Epithelial cell of proximal tubule (primary cell): Measurements from ENCODE around the gene AOC1. TPM values are rescaled to one million over a fixed set of nuclear protein-coding genes. Genes with fewer than 3 reads are reported as not detected.
"Not testable (repeated sequence)": the region's sequence is repeated elsewhere in the genome, so short reads cannot be mapped to it uniquely, and the experiment has no call there.

Experiments used
- DNase-seq: peaks from one replicate; pipeline ENCODE4 v3.0.0-alpha.2; 2011; ENCODE audit warnings: low read depth
- H3K4me3 ChIP-seq: 2 replicates; pipeline ENCODE4 v1.5.1; 2011; ENCODE audit warnings: low read depth, mild to moderate bottlenecking, low read length
- total RNA-seq: library from RNA; depleted of rRNA; stranded (reverse); fragments of >200 nt; gene quantifications from 2 replicates; pipeline ENCODE4 v1.2.3, GENCODE V29; 2015
- TF ChIP-seq, protein P1 (sequence below): conservative IDR thresholded peaks from 2 replicates; pipeline ENCODE4 v1.5.1; 2012; ENCODE audit warnings: low read depth, mild to moderate bottlenecking, low read length

AOC1 gene, protein sequence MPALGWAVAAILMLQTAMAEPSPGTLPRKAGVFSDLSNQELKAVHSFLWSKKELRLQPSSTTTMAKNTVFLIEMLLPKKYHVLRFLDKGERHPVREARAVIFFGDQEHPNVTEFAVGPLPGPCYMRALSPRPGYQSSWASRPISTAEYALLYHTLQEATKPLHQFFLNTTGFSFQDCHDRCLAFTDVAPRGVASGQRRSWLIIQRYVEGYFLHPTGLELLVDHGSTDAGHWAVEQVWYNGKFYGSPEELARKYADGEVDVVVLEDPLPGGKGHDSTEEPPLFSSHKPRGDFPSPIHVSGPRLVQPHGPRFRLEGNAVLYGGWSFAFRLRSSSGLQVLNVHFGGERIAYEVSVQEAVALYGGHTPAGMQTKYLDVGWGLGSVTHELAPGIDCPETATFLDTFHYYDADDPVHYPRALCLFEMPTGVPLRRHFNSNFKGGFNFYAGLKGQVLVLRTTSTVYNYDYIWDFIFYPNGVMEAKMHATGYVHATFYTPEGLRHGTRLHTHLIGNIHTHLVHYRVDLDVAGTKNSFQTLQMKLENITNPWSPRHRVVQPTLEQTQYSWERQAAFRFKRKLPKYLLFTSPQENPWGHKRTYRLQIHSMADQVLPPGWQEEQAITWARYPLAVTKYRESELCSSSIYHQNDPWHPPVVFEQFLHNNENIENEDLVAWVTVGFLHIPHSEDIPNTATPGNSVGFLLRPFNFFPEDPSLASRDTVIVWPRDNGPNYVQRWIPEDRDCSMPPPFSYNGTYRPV
- 2.8 TPM in 1 of 2 replicates, not detected in the other for total RNA-seq

DNA sequence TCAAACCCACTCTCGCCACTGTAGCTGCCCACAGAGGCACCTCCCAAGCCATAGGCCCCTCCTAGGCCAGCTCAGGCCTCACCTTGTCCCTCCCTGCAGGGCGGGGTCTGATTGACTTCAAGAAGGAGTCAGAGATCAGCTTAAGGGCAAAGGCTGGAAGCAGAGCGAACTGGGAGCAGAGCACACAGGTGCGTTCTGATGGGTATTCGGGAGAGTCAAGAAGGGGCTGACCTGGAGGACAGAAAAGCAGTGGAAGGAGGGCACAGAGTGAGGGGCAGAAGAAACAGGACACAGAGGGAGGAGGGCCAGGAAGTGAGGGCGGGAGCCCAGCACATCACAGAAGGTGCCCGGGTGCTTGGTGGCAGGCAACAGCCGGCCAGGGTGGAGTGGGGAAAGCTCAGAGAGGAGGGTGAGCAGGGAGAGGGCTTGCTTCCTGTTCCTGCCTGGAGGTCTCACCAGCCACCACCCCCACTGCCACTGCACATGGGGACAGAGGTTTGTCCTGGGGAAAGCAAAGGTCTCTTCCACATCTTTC lies at the start of gene AOC1:
TSS of gene AOC1 (plus strand) at position 147 of the 535 bp plus-strand sequence. CDS start 3,954 bp downstream, outside the sequence.
- TF ChIP-seq, protein P1, sequence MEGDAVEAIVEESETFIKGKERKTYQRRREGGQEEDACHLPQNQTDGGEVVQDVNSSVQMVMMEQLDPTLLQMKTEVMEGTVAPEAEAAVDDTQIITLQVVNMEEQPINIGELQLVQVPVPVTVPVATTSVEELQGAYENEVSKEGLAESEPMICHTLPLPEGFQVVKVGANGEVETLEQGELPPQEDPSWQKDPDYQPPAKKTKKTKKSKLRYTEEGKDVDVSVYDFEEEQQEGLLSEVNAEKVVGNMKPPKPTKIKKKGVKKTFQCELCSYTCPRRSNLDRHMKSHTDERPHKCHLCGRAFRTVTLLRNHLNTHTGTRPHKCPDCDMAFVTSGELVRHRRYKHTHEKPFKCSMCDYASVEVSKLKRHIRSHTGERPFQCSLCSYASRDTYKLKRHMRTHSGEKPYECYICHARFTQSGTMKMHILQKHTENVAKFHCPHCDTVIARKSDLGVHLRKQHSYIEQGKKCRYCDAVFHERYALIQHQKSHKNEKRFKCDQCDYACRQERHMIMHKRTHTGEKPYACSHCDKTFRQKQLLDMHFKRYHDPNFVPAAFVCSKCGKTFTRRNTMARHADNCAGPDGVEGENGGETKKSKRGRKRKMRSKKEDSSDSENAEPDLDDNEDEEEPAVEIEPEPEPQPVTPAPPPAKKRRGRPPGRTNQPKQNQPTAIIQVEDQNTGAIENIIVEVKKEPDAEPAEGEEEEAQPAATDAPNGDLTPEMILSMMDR = no peak
- H3K4me3 ChIP-seq = peak within 1 kb of the TSS; percentile 45
- DNase-seq = no peak

DNA sequence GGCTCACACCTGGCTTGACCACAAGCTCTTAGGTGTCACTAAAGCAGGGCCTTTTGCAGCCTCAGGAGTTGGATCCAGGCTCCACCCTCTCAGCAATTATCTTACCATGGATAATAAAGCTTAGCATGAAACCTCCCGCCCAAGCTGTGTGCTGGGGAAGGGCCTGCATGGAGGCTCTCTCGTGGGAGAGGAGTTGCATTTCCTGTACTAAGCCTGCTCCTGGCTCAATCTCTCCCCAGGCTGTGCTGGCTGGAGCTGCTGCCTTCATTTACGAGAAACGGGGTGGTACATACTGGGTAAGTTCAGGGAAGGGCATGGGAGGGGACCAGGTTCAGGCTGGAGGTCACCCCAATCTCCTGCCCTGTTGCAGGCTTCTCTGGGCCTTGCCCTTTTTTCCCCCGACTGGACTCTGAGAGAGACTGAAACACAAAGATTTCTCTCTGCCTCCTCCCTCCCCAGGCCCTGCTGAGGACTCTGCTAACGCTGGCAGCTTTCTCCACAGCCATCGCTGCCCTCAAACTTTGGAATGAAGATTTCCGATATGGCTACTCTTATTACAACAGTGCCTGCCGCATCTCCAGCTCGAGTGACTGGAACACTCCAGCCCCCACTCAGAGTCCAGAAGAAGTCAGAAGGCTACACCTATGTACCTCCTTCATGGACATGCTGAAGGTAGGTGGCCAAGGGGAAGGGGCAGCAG lies 49.0 kb upstream of the AOC1 start:
- TF ChIP-seq, protein P1 = no peak
- no peak overlapping the region for H3K4me3 ChIP-seq
- DNase-seq = no peak

DNA sequence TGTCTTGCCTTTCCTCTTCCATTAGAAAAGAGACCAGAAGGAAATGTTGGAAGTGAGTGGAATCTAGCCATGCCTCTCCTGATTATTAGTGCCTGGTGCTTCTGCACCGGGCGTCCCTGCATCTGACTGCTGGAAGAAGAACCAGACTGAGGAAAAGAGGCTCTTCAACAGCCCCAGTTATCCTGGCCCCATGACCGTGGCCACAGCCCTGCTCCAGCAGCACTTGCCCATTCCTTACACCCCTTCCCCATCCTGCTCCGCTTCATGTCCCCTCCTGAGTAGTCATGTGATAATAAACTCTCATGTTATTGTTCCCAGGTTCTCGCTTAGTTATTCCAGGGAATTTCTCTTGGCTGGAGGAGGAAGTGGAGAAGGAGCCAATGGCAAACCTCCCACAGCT lies 47.5 kb upstream of the AOC1 start:
- TF ChIP-seq, protein P1 = no peak
- no peak for DNase-seq
- no peak overlapping the region for H3K4me3 ChIP-seq

DNA sequence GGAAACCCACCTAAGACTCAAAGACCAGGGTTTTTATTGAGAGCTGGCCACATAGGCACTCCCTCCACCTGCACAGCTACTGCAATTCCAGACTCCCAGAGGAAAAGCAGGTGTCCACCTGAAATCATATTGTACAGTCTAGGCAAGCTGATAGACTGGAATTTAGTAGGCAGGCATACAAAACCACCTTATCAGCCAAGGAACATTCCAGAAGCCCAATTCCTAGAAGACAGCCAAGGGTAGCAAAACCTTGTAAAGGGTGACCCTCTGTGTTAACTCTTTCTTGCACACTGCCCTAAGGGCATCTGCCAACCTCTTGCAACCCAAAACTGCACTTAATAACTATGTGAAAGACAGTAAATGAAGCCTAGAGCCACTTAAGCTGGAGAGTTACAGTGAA lies 46.5 kb upstream of the AOC1 start:
- no peak overlapping the region for H3K4me3 ChIP-seq
- TF ChIP-seq, protein P1 = no peak
- DNase-seq = no peak

DNA sequence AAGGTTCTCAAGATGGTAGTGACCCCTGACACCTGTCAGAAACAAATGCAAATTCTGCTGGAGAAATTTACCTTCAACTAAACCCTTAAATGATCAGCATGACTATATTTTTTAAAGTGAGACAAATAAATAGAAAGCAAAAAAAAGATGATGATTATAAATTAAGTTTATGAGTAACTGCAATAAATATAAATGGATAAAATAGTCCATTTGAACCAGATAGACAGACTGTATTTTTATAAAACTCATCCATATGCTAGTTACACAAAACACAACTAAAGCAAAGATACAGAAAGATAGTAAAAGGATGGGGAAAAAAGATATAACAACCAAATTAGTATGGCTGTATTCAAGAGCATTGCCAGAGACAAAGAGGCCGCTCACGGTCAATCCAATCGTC lies 45.9 kb upstream of the AOC1 start:
- no peak for DNase-seq
- H3K4me3 ChIP-seq = no peak overlapping the region
- TF ChIP-seq, protein P1 = no peak

DNA sequence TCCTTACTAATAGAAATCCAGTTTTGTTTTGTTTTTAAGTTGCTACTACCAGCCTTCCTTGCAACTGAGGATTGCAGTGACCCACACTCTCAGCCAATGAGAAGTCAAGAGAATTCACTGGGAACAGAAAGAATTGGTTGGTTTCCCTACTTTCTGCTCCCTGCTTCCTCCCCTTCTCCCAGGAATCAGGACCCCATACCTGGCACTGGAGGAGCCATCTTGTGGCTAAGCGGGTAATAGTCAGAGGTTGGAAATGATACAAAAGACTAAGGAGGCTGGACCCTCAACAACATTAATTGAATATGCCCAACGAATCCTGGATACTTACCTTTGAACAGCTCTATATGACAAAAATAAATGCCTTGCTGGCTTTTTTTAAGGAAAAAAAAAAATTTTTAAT lies 45.5 kb upstream of the AOC1 start:
- TF ChIP-seq, protein P1 = peak; percentile 11
- DNase-seq = no peak
- no peak overlapping the region for H3K4me3 ChIP-seq

DNA sequence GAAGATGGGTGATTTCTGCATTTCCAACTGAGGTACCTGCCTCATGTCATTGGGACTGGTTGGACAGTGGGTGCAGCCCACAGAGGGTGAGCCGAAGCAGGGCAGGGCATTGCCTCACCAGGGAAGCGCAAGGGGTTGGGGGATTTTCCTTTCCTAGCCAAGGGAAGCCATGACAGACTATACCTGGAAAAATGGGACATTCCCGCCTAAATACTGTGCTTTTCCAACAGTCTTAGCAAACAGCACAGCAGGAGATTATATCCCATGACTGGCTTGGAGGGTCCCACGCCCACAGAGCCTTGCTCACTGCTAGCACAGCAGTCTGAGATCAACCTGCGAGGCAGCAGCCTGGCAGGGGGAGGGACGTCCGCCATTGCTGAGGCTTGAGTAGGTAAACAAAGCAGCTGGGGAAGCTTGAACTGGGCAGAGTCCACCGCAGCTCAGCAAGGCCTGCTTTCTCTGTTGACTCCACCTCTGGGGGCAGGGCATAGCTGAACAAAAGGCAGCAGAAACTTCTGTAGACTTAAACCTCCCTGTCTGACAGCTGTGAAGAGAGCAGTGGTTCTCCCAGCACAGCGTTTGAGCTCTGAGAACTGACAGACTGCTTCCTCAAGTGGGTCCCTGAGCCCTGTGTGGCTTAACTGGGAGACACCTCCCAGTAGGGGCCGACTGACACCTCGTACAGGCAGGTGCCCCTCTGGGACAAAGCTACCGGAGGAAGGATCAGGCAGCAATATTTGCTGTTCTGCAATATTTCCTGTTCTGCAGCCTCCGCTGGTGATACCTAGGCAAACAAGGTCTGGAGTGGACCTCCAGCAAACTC lies 44.5 kb upstream of the AOC1 start:
- not testable (repeated sequence) for H3K4me3 ChIP-seq, DNase-seq
